Measurements from ENCODE around the gene RERGL.
"Not testable (repeated sequence)": the region's sequence is repeated elsewhere in the genome, so short reads cannot be mapped to it uniquely, and the experiment has no call there.

RERGL gene

GRCh38 chr12:18057051-18057450, 32.9 kb downstream of the RERGL start:
- DNase-seq (ENCODE audit: extremely low read depth, insufficient read length), result no peak
- H3K36me3 ChIP-seq (ENCODE audit: control insufficient read depth, insufficient read depth, low read length), result no peaks in the 10 kb centered on the region
- H3K27me3 ChIP-seq (replicated peaks; ENCODE audit: control insufficient read depth, insufficient read depth, low read length), result no peaks in the 10 kb centered on the region
- H3K4me3 ChIP-seq (replicated peaks; ENCODE audit: low read depth, low read length), result no peak overlapping the region
- TF ChIP-seq CTCF (IDR thresholded peaks at IDR 0.05; ENCODE audit: insufficient read depth, low read length, poor library complexity, severe bottlenecking), result no peak

DNA sequence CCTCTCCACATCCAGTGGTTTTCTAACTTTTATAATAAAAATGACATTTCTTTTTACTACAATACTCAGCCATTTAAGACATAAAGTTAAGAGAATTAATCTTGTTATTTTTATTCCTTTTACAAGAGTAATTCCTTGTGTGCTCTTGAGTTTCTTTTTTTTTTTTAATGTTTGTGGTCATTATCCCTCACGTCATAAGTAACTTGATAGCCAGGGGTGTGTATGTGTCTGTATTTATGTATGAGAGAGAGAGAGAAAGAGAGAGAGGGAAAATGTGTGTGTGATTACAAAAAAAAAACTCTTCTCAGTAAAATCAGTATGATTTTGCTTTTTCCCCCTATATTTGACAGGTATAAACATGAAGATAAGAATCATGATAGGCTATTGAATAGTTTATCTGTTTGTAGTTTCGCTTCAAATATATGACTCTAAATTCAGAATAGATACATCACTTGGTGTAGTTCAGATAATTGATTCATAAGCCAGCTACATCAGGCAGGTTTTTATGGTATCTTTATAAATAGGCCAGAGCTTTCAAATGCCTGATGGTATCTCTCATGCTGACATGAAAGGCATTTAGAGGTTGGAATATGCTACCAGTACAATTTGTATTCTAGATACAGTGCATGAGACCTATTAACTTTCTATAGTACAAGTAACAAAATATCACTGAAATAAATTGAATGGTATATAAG, 34.9 kb downstream of the RERGL start:
- no peaks in the 10 kb centered on the region for H3K27me3 ChIP-seq (replicated peaks; ENCODE audit: control insufficient read depth, insufficient read depth, low read length)
- TF ChIP-seq CTCF (IDR thresholded peaks at IDR 0.05; ENCODE audit: insufficient read depth, low read length, poor library complexity, severe bottlenecking), result no peak
- DNase-seq (ENCODE audit: extremely low read depth, insufficient read length), result no peak
- H3K4me3 ChIP-seq (replicated peaks; ENCODE audit: low read depth, low read length), result no peak overlapping the region
- no peaks in the 10 kb centered on the region for H3K36me3 ChIP-seq (ENCODE audit: control insufficient read depth, insufficient read depth, low read length)

- Histone ChIP-seq H3K27me3 (replicated peaks; ENCODE audit: control insufficient read depth, insufficient read depth, low read length) (no peaks in the 10 kb centered on the region), H3K4me3 (replicated peaks; ENCODE audit: low read depth, low read length) (no peak overlapping the region), H3K36me3 (ENCODE audit: control insufficient read depth, insufficient read depth, low read length) (no peaks in the 10 kb centered on the region)
- TF ChIP-seq CTCF (IDR thresholded peaks at IDR 0.05; ENCODE audit: insufficient read depth, low read length, poor library complexity, severe bottlenecking), result no peak
- no peak for DNase-seq (ENCODE audit: extremely low read depth, insufficient read length)
Measured at GRCh38 chr12:18045446-18045992, 44.5 kb downstream of the RERGL start.

- H3K36me3 ChIP-seq (ENCODE audit: control insufficient read depth, insufficient read depth, low read length); DNase-seq (ENCODE audit: extremely low read depth, insufficient read length); H3K27me3 ChIP-seq (replicated peaks; ENCODE audit: control insufficient read depth, insufficient read depth, low read length); H3K4me3 ChIP-seq (replicated peaks; ENCODE audit: low read depth, low read length): not testable (repeated sequence)
Measured at GRCh38 chr12:18040060-18040742, 49.8 kb downstream of the RERGL start.
